ENCODE data around the gene KIF9.
"Not testable (repeated sequence)": the region's sequence is repeated elsewhere in the genome, so short reads cannot be mapped to it uniquely, and the experiment has no call there.

DNA sequence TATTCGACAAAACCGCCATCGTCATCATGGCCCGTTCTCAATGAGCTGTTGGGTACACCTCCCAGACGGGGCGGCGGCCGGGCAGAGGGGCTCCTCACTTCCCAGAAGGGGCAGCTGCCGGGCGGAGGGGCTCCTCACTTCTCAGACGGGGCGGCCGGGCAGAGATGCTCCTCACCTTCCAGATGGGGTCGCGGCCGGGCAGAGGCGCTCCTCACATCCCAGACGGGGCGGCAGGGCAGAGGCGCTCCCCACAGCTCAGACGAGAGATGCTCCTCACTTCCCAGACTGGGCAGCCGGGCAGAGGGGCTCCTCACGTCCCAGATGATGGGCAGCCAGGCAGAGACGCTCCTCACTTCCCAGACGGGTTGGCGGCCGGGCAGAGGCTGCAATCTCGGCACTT is 26.6 kb upstream of the KIF9 start:
- TF ChIP-seq POLR2A, CTCF (IDR thresholded peaks at IDR 0.05): not testable (repeated sequence)

Data from esophagus squamous epithelium (tissue), 4 donors.